Cardiac muscle cell (in vitro differentiated cells and primary cell): ENCODE results near the gene PRKCZ. TPM values are rescaled to one million over a fixed set of nuclear protein-coding genes. Genes with fewer than 3 reads are reported as not detected.

Experiments used
- DNase-seq, 2 donors: peaks; one replicate each; pipeline versions ENCODE4 v3.0.0 to v3.0.0-alpha.2; 2010 to 2017; ENCODE audit warnings: low read depth in 1 of 2, low spot score in 1 of 2
- H3K27ac ChIP-seq: fragments of 200-600 bp; sonication (generic); 2 replicates; pipeline ENCODE4 v1.5.1; 2016
- H3K27me3 ChIP-seq: fragments of 200-600 bp; sonication (generic); 2 replicates; pipeline ENCODE4 v1.6.0; 2016; ENCODE audit warnings: control low read depth
- H3K36me3 ChIP-seq: fragments of 200-600 bp; sonication (generic); 2 replicates; pipeline ENCODE4 v1.5.1; 2016; ENCODE audit warnings: control low read depth
- H3K4me1 ChIP-seq: fragments of 200-600 bp; sonication (generic); 2 replicates; pipeline ENCODE4 v1.8.1; 2017; ENCODE audit warnings: low read depth, mild to moderate bottlenecking, mixed run types
- H3K4me3 ChIP-seq: fragments of 200-600 bp; sonication (generic); 2 replicates; pipeline ENCODE4 v1.5.1; 2016; ENCODE audit warnings: mild to moderate bottlenecking
- H3K9me3 ChIP-seq: fragments of 200-600 bp; sonication (generic); 2 replicates; pipeline ENCODE4 v1.5.1; 2017; ENCODE audit warnings: low read depth, mild to moderate bottlenecking, control low read depth
- polyA plus RNA-seq: library from polyadenylated mRNA; unstranded; fragments of >200 nt; fragmentation: Nextera tagmentation; extraction: Ambion mirVana; gene quantifications from 2 replicates; pipeline ENCODE4 v1.2.1, GENCODE V29; 2016
- total RNA-seq: library from RNA; depleted of rRNA; stranded (reverse); fragments of >200 nt; gene quantifications from 2 replicates; pipeline ENCODE4 v1.2.3, GENCODE V29; 2016
- TF ChIP-seq, protein P1 (sequence below): IDR thresholded peaks from 2 replicates; pipeline ENCODE4 v1.5.1; 2012; ENCODE audit warnings: low read depth, mild to moderate bottlenecking, low read length

Gene PRKCZ
- total and polyA plus RNA-seq, 2 experiments from 2014 or later: 44.6 to 50.9 TPM

DNA sequence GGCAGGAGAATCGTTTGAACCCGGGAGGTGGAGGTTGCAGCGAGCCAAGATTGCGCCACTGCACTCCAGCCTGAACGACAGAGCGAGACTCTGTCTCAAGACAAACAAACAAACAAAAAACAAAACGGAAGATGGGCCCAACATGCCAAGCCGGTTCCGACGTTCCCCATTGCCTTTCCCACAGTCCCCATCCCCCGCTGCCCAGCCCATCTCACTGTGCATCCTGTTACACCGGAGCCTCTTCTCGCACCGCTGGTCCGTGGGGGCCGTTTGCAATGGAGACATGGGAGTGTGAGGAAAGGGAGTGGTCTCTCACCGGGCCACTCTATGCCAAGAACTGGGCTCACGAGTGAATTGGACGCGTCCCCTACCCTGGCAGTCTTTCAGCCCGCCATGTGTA is 45.4 kb upstream of the PRKCZ start:
- Histone ChIP-seq H3K27me3 (no peaks in the 10 kb centered on the region), H3K4me3 (no peak overlapping the region)
- TF ChIP-seq, protein P1, sequence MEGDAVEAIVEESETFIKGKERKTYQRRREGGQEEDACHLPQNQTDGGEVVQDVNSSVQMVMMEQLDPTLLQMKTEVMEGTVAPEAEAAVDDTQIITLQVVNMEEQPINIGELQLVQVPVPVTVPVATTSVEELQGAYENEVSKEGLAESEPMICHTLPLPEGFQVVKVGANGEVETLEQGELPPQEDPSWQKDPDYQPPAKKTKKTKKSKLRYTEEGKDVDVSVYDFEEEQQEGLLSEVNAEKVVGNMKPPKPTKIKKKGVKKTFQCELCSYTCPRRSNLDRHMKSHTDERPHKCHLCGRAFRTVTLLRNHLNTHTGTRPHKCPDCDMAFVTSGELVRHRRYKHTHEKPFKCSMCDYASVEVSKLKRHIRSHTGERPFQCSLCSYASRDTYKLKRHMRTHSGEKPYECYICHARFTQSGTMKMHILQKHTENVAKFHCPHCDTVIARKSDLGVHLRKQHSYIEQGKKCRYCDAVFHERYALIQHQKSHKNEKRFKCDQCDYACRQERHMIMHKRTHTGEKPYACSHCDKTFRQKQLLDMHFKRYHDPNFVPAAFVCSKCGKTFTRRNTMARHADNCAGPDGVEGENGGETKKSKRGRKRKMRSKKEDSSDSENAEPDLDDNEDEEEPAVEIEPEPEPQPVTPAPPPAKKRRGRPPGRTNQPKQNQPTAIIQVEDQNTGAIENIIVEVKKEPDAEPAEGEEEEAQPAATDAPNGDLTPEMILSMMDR: no peak

DNA sequence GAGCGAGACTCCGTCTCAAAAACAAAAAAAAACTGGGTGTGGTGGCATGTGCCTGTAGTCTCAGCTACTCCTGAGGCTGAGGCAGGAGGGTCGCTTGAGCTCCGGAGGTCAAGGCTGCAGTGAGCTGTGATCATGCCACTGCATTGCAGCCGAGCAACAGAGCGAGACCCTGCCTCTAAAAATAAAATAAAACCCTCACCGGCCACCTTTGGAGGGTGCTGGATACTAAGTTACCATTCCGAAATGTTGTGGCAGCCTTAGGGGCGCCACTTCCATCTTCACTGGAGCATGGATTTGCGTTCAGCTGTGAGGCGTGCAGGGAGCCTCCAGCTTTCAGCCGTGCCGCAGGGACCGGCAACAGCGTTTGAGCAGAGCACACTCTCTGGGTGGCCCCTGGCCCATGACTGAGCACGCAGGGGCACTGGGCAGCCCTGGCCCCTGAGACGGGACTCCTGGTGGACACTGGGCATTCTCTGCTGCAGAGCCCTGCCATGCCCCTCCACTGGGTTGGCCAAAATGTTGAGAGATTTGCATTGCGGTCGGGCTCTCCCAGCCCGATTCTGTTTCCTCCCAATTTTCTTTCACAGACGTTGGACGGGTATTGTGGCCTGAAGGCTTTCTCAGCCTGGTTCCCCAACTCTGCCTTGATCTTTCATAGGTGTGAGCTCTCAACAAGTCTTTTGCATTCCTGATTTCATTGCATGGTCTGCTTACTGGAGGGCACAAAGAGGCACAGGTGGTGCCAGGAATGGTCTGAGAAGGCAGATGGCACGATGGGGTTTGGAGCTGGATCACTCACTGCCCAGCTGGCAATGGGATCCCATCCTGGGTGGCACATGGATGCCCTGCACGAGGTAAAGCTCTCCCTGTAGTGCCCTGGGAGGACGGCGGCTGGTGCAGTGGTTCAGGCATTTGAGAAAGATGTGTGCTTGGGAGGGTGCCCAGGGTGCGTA is 40.8 kb upstream of the PRKCZ start:
- TF ChIP-seq, protein P1: no peak
- no peaks in the 10 kb centered on the region for H3K36me3 ChIP-seq
- no peak overlapping the region for H3K27ac ChIP-seq
- H3K4me3 ChIP-seq: no peak overlapping the region
- no peaks in the 10 kb centered on the region for H3K4me1 ChIP-seq
- H3K9me3 ChIP-seq: no peaks in the 10 kb centered on the region
- no peak for DNase-seq
- no peaks in the 10 kb centered on the region for H3K27me3 ChIP-seq

More for the DNA sequence above, 45.4 kb upstream of the PRKCZ start:
- Histone ChIP-seq H3K27ac (no peak overlapping the region), H3K36me3 (no peaks in the 10 kb centered on the region), H3K4me1 (peaks cover 3% of the 10 kb centered on the region), H3K9me3 (no peaks in the 10 kb centered on the region)
- no peak for DNase-seq

DNA sequence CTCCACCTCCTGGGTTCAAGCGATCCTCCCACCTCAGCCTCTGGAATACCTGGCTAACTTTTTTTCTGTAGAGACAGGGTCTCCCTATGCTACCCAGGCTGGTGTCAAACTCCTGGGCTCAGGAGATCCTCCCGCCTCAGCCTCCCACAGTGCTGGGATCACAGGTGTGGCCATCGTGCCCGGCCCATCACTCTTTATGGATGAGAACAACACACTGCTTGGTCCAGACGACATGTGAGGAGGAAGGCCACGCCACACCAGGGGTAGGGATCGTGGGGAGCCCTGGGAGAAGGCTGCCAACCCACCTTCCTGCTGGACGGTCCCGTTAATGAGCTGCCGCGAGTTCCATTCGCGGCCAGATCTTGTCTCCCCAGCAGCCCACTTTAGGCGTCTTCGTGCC is 36.0 kb upstream of the PRKCZ start:
- H3K4me1 ChIP-seq: no peaks in the 10 kb centered on the region
- H3K9me3 ChIP-seq: no peaks in the 10 kb centered on the region
- no peaks in the 10 kb centered on the region for H3K36me3 ChIP-seq
- no peak for DNase-seq
- no peak overlapping the region for H3K4me3 ChIP-seq
- no peak overlapping the region for H3K27ac ChIP-seq
- H3K27me3 ChIP-seq: peaks cover 42% of the 10 kb centered on the region
- TF ChIP-seq, protein P1: no peak

DNA sequence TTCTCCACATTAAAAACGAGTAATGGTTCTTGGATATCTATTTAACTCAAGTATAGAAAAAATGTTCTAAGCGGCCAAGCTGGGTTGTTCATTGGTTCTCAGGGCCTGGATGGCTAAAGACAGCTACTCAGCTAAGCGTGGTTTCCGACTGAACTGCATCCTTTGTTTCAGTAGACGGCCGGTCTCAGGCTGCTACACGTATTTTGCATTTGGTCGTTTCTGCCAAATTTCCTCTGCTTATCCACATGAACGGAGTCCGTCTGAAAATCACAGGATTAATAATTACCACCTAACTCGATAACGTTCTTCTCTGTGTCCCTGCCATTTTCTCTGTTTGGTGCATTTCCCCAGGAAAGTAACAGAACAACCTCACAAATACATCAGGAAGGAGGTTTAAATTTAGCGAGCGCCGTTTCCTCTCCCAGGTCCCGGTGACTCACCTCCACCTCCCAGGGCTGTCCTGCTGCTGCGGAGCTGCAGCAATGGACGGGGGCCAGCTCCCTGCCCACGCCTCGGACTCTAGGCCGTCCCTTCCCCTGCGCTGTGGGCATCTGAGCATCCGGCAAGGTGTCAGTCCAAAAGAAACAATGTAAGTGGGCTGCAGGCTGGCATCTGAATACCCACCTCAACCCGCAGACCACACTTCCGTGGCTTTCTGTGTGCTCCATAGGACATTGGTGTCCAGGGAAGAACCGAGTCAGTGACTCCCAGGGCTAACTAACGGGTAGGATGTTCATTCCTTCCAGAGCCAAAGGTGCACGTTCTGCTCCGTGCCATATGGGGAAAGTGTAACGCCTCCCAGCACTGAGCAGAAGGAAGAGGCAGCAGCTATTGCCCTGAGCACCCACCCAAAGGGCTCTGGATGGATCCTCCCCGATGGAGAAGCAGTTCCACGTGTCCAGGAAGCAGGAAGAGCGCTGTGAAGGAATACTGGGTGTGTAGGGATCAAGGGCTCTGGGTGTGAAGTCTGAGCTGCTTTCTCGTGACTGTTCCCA is 35.2 kb upstream of the PRKCZ start:
- no peaks in the 10 kb centered on the region for H3K4me1 ChIP-seq
- H3K27me3 ChIP-seq: peaks cover 50% of the 10 kb centered on the region
- no peaks in the 10 kb centered on the region for H3K36me3 ChIP-seq
- no peak for DNase-seq
- TF ChIP-seq, protein P1: no peak
- no peak overlapping the region for H3K27ac ChIP-seq
- H3K4me3 ChIP-seq: no peak overlapping the region
- H3K9me3 ChIP-seq: no peaks in the 10 kb centered on the region

DNA sequence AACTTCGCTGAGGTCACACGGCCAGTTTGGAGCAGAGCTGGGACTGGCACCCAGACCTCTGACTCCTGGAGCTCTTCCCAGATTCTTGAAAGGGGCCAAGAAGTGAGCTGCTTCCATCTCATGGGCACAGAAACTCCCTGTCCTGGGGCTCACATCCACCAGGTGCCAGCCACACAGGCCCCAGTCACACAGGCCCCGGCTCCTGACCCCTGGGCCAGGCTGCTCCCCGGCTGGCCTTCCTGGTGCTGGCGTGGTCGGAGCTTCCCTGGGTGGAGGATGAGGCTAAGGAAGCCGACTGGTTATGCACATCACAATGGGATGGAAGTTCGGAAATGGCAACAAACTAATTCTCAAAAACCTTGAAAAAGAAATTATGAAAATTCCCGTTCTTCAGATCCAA is 34.1 kb upstream of the PRKCZ start:
- peaks cover 61% of the 10 kb centered on the region for H3K27me3 ChIP-seq
- H3K4me3 ChIP-seq: no peak overlapping the region
- no peaks in the 10 kb centered on the region for H3K4me1 ChIP-seq
- TF ChIP-seq, protein P1: no peak
- no peaks in the 10 kb centered on the region for H3K36me3 ChIP-seq
- H3K9me3 ChIP-seq: no peaks in the 10 kb centered on the region
- no peak overlapping the region for H3K27ac ChIP-seq
- no peak for DNase-seq
